Ramos (cell line): ENCODE measurements around the gene ARHGAP15.

Experiments used
- in situ Hi-C: fragments of 300-500 bp; cut with MboI; formaldehyde crosslinking; loops from one replicate; pipeline ENCODE4 v1.14.3; 2022; ENCODE audit warnings: low sequenced_read_pairs; ENCODE audit not compliant: unreplicated experiment

ARHGAP15 gene

DNA sequence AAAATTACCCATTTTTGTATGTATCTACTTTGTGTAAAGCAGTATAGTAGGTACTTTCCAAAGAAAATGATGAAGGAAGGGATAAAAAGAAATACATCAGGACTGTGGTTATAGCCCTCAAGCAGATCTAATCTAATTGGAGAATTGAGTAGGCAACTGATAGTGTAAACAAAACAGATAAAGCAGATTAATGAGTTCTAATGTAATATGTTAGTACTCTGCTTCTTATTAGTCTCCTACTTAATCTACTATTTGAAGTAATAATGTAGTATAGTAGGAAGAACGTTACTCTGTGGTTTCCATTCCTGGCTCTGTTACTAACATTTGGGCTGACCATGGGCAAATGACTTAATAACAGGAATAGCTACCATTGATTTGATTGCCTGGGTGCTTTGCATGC is 250.7 kb downstream of the ARHGAP15 start:
- in situ Hi-C loops, result no loop called here

DNA sequence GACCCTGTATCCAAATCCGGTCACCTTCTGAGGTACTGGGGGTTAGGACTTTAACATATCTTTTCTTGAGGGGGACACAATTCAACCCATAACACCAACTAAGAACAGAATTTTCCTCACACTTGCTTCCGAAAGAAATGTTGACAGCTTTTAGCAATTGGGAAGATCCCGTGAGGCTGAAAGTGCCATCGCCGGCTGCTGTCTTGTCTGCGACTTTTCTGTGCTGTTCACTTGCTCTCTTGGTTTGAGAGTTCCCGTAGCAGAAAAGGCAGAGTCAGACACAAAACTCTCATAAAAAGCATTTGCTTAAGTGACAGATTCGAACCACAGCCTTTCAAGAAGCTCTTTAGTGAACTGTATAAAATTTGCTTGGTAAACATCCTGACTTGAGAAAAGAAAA is 253.4 kb downstream of the ARHGAP15 start:
- in situ Hi-C loops, result no loop called here

GRCh38 chr2:143383016-143383415 is 253.8 kb downstream of the ARHGAP15 start:
- in situ Hi-C loops, result no loop called here

GRCh38 chr2:143384111-143384510 is 254.9 kb downstream of the ARHGAP15 start:
- in situ Hi-C loops, result no loop called here

DNA sequence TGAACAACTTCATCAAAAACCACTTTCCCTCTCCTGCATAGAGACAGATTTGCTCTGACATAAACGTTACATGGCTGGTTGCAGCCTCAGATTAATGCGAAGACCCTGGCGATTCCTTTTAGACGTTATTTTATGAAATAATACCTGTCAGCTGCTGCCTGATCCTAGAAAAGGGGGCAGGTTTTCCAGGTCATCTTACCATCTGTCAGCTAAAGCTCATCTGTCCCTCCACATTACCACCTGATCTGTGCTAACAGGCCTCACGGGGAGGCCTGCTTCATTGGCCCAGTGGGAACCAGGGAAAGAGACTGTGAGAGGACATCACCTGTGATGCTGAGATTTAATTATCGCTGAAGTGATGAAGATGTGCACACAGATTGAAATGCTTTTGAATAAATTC is 261.0 kb downstream of the ARHGAP15 start:
- in situ Hi-C loops, result no loop called here

- in situ Hi-C loops, result no loop called here
Measured at GRCh38 chr2:143392358-143392757, 263.1 kb downstream of the ARHGAP15 start.

DNA sequence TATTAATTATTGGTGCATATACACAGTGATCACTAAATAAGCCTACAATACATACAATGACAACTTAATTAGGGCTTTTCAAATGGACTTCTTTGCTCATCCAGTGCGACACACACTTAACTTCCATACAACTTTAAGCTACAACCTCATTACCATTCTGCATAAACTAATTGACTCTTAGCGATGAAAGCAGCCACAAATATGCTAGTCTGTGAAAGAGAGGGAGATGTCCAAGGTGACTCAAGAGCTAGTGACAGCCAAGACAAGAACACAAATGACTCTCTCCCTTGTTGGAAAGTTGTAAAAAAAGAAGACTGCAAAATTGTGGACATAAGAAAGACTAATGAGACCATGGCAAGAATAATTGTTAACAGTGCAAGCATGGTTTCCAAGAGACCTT is 264.8 kb downstream of the ARHGAP15 start:
- in situ Hi-C loops, result no loop called here

DNA sequence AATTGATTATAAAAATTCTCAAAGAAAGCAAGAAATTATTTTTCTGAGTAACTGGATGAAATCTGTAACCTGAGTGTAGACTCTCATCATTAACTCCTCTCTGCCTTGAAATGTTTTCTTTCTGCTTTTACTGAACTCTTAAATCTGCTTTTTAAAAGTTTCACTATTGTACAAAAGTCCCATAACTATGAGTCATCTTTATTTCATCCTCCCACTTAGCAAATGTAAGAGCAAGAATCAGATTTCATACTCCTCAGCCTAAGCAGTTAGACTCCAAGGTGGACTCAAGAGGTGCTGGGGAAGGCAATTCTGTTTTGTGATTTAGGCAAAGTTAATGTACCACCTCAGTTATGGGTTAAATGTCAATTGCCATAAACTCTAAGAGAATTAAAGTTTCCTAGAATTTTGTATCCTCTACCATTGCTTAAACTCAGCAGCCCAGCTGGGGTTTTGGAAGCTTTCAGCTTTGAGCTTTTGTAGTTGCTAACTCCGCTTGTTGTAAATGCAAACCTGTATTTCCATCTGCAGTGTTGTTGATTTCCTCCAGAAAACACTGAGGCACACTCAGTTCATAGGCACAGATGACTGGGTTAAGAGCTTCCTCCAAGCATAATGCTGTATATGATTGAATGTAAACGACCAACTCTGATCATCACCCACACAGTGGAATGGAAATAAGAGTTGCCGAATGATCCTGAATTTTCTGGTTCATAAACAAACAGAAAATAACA is 268.8 kb downstream of the ARHGAP15 start:
- in situ Hi-C loops, result no loop called here

- in situ Hi-C loops, result no loop called here
Measured at GRCh38 chr2:143398781-143399180, 269.6 kb downstream of the ARHGAP15 start.

DNA sequence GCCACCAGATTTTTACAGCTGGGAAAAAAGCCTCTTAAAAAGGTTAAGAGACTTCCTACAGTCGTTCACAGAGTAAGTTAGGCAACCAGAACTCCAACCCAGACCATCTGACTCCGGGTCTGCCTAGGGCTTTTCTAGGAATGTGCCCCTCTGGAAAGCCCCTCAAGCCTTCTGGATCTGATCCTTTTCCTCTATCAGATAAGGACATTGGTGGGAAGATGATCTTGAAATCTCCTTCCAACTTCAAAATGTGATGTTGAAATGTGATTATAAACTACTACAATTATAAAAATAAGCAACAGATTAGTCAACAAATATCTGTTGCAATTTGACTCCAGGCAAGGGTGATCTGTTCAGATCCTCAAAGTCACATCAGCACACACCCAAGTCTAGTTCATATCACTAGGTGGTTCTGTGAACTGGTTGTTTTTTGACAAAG is 270.4 kb downstream of the ARHGAP15 start:
- in situ Hi-C loops, result no loop called here

GRCh38 chr2:143401861-143402260 is 272.6 kb downstream of the ARHGAP15 start:
- in situ Hi-C loops, result no loop called here

- in situ Hi-C loops, result no loop called here
Measured at GRCh38 chr2:143402451-143402850, 273.2 kb downstream of the ARHGAP15 start.

GRCh38 chr2:143410082-143410897 is 281.1 kb downstream of the ARHGAP15 start:
- in situ Hi-C loops, result no loop called here

- in situ Hi-C loops, result no loop called here
Measured at GRCh38 chr2:143415571-143415970, 286.4 kb downstream of the ARHGAP15 start.

GRCh38 chr2:143417428-143417827 is 288.2 kb downstream of the ARHGAP15 start:
- in situ Hi-C loops, result no loop called here

- in situ Hi-C loops, result no loop called here
Measured at GRCh38 chr2:143420313-143420712, 291.1 kb downstream of the ARHGAP15 start.

- in situ Hi-C loops, result no loop called here
Measured at GRCh38 chr2:143422681-143423080, 293.5 kb downstream of the ARHGAP15 start.

DNA sequence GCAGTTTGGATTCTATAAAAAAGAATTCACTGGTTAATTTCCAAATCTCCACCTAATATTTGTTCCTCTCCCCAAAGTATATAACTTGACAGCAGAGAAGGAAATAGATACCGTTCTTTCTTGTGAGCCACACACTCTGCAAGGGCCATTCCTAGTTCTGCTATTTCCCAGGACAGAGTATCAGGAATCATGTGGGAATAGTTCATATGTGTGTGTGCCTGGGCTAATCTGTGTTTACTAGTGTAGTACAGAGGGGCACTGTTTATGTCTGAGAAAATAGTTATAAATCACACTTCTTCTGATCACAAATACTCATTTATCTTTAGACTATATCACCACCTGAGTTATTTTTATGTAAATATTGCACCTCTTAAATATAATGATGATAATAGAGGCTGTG is 296.7 kb downstream of the ARHGAP15 start:
- in situ Hi-C loops, result no loop called here

DNA sequence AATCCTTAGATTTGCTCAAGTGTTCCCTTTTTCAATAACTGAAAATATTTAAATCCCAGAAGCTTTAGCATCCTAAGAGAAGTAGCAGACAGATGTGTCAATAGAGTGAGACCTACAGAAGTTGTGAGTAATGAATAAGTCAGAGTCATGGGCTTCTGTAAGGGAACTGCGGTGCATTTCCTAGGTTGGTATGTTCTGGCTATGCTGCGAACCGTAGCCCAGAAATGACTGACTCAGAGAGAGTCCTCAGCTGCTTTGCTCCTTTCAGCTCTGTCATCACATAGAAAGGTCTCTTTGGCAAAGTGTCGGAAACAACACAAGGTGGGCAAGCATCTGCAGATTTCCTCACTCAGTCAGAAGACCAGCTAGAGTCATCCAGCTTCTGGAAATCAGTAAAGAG is 297.1 kb downstream of the ARHGAP15 start:
- in situ Hi-C loops, result no loop called here

DNA sequence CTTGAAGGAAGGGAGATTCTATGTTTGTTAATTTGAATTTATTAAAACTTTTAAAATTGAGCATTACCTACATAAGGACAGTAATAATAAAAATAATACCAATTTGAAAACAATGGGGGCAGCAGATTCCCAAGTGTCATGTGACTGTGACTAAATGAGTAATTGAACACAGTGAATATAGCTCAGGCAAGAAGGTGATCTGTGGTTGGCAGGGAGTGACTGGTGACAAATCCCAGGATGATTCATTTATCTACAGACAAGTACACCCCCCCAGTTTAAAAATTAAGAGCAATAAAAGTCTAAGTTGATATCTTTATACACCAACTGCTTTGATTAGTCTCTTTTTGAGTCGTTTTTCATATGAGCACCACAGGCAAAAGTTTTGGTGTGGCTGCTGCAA is 299.5 kb downstream of the ARHGAP15 start:
- in situ Hi-C loops, result no loop called here

DNA sequence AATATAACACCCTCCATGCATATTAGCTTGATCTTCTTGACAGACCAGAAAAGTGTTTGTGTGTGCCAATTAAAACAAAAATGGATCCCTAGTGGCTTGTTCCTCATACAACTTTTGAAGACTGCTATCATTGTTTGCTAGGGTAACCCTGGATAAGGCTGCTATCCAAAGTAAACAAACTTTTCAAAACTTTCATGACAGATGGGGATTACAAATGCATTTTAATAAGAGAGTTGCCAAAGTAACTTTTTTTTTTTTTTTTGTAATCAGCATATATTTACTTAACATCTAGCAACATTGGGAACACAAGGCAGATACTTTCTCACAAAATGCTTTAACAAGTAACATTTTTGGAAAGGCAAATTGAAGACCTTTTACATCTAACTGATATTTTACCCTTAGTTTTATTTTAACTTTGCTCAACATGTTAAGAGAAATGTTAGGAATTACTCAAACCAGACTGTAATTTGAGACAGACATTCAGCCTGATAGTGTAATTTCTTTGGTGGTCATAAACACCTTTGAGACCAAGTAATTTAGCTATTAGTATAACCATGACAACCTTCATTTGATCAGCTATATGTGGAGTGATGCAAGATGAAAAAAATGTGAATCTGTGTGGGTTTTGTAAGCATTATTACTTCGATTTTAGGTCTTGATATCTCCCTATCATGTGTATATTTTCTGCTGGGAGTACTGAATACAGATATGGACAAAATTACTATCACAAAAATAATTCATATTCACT is 300.9 kb downstream of the ARHGAP15 start:
- in situ Hi-C loops, result no loop called here
